Right ventricle myocardium superior (tissue), 1 donor: ENCODE results near the gene CAMTA1. TPM values are rescaled to one million over a fixed set of nuclear protein-coding genes. Genes with fewer than 3 reads are reported as not detected.
"Not testable (repeated sequence)": the region's sequence is repeated elsewhere in the genome, so short reads cannot be mapped to it uniquely, and the experiment has no call there.

Source experiments
- ATAC-seq: fragments of 200-7000 bp; cut with Tn5 transposase; one replicate; pipeline ENCODE4 v1.9.1; 2020; ENCODE audit warnings: mild to moderate bottlenecking; ENCODE audit not compliant: poor library complexity
- DNase-seq: peaks from one replicate; pipeline ENCODE4 v3.0.0-alpha.2; 2020
- intact Hi-C: fragments of 100-400 bp; cut with DNase I; formaldehyde crosslinking; loops from one replicate; pipeline ENCODE4 v1.11.2; 2022
- total RNA-seq: library from RNA; stranded (reverse); fragmentation: NEBNext Ultra II Directional; extraction: Animal tissue kit (Norgen Biotek cat#: 25700); gene quantifications from one replicate; pipeline ENCODE4 v1.2.1, GENCODE V29; 2021
- donor health status: DM: no; HTN: yes; CAD: no; lungs with severe emphysema.

Gene CAMTA1
- total RNA-seq, 1 donor from 2014 or later, result 153 TPM

DNA sequence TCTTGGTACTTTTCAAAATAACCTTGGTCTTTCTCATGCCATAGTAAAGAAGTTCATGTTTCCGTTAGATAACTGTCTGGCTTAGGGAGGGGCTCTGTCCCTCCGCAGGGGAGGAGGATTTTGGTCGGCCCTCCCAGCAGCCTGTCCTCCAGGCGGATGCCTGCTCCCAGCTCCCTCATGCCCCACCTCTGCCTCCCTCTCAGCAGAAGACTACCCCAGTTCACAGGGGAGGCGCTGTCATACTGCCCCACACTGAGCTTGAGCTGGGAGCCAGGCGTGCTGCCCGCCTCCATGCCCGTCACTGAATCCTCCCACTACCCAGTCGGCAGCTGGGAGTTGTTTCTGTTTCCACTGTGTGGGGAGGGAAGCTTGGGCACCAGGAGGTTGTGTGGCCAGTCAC, 127.3 kb downstream of the CAMTA1 start:
- DNase-seq, result no peak
- intact Hi-C loops, result no loop called here
- ATAC-seq, result no peak

DNA sequence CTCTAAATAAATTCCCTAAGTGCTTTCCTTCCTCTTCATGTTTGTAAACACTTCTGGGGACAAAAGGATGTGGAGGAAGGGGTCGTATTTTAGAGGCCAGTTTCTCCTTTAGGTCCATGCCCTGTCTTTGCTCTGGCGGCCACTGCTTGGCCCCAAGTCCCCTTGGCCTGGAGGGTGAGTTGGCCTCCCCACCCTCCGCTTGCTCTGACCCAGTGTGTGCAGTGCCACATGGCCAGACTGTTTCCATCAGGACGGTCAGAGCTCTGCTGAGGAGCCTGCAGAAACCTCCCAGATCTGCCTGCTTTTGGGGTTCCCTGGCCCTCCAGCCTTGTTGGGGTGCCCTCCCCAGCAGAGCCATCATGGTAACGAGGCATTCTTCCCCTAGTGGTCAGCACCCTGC, 127.8 kb downstream of the CAMTA1 start:
- intact Hi-C loops, result no loop called here
- ATAC-seq, result no peak
- DNase-seq, result no peak

DNA sequence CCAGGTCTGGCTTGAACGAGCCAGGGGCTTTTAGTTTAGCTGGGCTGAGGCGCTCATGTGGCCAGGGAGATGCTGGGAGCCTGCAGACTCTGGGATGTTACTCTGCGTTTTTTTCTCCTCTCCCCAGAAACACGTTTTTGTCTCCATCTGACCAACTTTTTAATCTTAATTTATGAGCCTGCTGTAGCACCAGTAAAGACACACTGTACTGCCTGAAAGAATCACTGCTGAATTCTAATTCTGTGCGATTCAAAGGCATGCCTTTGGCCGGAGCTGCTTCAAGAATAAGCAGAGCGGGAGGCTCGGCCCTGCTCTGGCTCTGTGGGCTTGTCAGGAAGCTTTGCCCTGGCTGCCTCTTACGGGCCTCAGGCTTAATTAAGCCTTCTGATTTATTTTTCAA, 129.5 kb downstream of the CAMTA1 start:
- intact Hi-C loops, result no loop called here

DNA sequence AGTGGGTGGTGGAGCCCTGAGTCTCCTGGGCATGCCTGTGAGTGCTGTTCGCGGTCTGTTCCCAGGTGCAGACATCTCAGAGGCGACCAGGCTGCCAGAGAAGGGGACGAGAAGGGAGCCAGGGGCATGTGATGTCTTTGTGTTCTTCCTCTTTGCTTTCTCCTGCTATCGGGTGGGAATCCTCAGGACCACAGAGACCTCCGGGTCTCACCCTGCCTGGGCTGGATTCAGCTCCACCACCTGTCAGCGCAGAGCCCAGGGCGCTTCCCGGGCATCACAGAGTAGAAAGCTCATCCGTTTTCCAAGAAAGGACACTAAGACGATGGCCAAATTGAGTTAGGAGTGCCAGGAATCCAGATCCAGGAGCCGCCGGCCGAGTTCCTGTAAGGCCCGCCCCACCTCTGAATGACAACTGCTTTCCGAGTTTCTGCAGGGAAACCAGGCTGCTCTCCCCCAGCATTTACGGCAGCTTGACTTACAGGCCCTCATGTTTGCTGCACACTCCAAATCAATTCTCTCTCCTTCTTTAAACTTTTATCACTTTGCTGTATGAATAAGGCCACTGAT, 130.8 kb downstream of the CAMTA1 start:
- intact Hi-C loops, result no loop called here
- no peak for DNase-seq
- ATAC-seq, result no peak

More for the DNA sequence above, 129.5 kb downstream of the CAMTA1 start:
- DNase-seq (no peak), ATAC-seq (no peak)

DNA sequence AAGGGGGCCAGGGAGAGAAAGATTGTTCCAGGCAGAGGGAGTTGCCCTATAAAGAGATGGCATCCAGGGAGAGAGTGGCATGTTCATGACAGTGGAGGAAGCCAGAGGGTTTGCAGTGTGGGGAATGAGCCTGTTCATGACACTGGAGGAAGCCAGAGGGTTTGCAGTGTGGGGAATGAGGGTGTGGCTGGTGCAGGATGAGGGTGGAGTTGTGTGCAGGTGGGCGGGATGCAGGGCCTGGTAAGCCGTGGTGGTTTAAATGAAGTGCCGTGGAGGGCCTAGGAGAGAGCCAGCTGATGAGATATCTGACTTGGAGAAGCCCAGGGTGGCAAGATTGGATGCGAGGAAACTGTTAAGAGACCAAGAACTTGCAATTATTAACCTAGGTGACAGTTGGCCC, 131.8 kb downstream of the CAMTA1 start:
- intact Hi-C loops, result no loop called here
- ATAC-seq, result no peak
- DNase-seq, result no peak

DNA sequence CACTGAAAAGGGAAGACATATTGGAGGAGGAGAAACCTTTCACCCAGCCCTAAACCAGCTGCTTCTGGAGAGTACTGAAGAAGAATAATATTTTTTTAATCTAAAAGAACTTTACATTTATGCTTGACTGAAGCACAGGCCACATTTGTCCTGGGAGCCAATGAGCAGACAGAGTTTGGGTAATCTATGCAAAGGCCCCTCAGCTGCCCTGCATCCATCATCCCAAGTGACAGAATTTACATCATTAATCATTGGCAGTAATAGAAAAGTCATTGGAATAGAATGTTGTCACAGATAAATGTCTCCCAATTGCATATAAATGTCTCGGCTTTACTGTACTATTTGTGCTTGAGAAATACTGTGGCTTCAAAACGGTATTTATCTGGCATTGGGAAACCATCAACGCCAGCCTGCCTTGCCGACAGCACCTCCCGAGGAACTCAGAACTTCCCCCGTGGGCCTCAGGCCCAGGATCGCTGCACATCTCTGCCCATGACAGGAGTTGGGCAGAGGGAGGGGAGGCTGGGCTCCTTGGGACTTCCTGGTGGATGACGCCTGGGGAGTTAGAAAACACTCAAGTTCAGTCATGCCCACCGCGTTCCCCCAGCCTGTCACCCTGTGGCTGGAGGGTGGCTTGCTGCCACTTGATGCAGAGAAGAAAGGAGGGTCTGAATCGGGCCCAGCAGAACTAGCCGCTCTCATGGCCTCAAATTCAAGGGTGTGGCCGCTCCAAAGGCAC, 133.1 kb downstream of the CAMTA1 start:
- no peak for ATAC-seq
- intact Hi-C loops, result no loop called here
- no peak for DNase-seq

DNA sequence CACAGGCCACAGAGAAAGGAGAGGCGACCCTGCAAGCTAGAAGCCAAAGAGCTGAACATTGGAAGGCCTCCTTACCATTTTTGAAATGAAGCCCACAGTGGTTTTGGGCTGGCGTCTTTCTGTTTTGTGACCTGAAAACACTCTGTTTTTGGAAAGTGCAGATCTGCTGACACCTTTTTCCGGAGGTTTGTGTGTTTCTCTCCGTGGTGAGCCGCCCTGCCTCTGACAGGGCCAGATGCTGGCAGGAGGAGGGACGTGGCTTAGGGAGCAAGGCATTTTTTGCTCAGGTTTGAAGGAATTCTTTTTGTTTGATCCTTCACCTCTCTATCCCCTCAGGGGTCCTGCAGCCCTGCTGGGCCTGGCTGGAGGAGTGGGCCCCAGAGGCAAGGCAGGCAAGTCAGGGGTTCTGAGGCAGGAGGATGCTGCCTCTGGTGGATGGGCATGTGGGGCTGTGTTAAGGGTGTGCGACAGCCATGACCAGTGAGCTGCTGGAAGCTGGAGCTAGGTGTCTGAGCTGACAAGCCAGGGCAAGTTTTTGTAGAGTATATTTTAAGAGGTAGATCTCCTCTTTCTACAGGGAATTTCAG, 133.8 kb downstream of the CAMTA1 start:
- DNase-seq (no peak), ATAC-seq (no peak)
- intact Hi-C loops, result no loop called here

DNA sequence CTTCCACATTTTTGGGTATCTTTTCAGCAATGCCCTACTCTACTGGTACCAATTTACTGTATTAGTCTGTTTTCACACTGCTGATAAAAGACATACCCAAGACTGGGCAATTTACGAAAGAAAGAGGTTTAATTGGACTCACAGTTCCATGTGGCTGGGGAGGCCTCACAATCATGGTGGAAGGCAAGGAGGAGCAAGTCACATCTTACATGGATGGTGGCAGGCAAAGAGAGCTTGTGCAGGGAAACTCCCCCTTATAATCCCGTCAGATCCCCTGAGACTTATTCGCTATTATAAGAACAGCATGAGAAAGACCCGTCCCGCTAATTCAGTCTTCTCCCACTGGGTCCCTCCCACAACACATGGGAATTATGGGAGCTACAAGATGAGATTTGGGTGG, 136.3 kb downstream of the CAMTA1 start:
- intact Hi-C loops, DNase-seq, ATAC-seq: not testable (repeated sequence)

DNA sequence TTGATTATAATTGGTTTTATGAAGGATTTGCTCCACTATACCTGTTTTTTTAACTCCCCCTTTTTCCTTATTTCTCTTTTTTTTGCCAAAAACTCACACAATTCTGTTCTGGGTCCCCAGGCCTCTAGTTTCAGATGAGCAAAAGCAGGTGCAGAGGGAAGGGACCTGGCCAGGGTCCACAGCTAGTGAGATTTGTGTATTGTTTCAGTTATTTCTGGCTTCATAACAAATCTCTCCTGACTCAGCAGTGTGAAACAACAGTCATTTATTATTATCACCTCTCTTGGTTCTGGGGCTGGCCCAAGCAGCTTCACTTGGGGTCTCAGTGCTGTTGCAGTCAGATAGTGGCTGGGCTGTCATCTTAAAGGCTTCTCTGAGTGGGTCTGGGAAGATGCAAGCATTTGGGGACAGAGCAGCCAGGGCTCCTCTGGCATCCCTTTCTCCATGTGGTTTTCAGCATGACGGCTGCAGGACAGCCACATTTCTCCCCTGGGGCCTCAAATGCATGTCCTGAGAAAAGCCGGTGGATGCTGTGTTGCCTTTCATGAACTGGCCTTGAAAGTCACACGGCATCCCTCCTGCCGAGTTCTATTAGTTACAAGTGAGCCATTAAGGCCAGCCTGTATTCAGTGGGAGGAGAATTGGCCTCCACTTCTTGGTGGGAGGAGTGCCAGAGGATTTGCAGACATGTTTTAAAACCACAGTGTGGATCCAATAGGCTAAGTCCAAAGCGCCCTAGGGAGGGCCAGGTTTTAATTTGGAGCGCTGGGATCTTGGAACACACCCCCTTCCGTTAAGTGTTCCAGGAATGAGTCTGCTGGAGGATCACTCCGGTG, 137.1 kb downstream of the CAMTA1 start:
- ATAC-seq, result peak; percentile 67
- intact Hi-C loops, result no loop called here
- DNase-seq, result no peak

DNA sequence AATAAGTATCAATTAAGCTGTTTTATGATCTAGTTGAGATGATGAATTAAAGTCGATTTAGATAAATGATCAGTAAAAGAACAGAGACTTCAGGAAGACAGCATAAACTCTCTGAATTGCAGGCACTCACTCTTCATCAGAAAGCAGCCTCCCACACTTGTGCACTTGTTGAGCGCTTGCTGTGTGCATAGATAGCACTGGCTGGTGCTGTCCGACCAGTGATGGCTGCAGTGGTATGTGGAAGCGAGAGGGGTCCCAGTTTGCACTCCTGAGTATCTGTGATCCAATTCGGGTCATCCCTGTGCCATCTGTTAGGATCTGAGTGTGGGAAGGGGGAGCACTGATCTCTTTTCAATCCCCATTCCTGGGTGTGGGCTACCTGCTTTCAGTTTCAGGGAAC, 137.8 kb downstream of the CAMTA1 start:
- ATAC-seq (no peak), DNase-seq (no peak)
- intact Hi-C loops, result no loop called here

DNA sequence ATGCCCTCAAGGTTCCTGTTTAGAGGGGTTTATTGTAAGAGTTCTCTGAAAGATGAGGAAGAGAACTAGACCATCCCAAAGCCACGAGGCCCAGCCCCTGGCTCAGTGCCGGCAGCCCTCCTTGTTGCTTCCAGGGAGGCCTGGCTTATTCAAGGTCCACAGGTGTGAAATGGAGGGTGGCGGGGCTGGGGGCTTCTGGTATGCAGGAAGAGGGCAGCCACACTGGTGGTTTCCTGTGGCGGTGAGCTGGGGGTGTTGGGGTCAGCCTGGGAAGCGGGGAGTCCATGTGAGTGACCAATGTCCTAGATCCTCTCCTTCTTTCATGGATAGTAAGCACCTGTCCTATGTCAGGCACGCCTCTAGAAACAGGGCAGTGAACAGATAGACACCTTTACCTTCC, 138.2 kb downstream of the CAMTA1 start:
- DNase-seq (no peak), ATAC-seq (no peak)
- intact Hi-C loops, result no loop called here

DNA sequence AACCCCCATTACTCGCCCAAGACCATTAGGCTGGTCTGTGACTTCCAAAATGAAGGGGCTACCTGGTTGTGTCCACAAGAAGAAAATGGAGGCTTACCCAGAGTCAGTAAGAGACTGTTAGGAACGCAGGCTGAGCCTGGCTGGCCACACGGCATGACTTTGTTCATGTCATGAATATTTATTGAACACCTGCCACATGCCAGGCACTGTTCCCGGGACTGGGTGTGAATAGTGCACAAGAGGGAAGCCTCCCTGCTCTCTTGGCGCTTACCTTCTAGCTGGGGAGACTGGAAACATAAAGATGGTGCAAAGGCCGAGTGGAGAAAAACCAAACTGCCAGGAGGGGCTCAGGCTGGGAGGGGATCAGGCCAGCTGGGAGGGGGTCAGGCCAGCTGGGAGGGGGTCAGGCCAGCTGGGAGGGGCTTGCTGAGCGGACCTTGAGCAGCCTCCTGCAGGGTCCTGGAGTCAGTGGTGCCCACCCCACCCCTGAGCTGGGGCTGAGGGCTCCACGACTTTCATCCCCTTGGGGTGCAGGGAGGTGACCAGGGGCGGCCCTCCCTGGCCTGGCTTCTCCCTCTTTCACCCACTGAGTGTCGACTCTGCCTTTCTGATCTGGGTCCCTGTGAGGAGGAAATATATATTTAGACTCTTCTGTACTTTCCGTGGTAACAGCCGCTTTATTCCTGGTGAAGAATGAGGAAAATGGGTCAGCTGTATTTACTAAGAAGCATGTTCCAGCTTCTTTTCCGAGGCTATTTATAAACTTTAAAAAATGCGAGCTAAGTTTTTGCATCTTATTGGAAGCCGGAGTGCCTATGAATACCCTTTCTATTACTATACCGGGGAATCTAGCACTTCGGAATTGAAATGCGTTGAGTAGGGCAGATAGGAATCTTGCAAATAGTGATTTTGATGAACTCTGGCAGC, 139.0 kb downstream of the CAMTA1 start:
- no peak for ATAC-seq
- intact Hi-C loops, result no loop called here
- DNase-seq, result no peak

DNA sequence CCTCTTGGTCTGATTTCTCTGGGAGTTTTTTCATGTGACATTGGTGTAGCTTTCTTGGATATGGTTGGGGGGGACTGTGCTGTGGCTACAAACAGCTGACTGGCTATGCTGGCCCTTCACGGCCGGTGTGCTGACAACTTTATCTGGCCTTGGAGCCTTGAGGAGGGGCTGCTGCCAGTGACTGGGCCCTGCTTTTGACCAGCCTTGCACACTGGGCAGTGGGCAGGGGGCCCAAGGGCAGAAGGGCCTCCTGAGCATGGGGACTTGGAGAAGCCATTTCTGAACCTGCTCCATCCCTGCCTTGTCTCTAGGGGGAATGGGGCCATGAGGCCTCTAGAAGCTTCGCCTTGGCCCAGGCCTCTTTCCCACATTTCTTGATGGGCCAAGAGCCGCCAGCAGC, 139.6 kb downstream of the CAMTA1 start:
- intact Hi-C loops, result no loop called here
- no peak for DNase-seq
- no peak for ATAC-seq

DNA sequence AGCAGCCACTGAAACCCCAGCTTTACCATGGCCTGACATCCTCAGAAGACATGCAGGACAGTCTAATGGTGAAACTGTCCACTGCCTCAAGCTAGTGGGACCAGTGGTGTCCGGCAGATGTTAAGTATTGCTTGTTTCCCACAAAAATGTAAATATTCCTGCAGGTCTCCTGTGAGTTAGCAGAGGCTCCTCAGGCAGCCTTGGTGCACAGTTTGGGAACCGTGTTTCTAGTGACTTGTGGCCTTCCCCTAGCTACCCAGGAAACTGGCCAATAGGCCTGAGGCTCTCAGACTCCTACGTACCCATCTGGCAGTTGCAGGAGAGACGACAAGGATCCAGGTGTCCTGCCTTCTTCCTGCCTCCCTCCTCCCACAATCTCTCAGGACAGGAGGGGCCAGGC, 142.4 kb downstream of the CAMTA1 start:
- intact Hi-C loops, result no loop called here
- ATAC-seq, result no peak
- no peak for DNase-seq

DNA sequence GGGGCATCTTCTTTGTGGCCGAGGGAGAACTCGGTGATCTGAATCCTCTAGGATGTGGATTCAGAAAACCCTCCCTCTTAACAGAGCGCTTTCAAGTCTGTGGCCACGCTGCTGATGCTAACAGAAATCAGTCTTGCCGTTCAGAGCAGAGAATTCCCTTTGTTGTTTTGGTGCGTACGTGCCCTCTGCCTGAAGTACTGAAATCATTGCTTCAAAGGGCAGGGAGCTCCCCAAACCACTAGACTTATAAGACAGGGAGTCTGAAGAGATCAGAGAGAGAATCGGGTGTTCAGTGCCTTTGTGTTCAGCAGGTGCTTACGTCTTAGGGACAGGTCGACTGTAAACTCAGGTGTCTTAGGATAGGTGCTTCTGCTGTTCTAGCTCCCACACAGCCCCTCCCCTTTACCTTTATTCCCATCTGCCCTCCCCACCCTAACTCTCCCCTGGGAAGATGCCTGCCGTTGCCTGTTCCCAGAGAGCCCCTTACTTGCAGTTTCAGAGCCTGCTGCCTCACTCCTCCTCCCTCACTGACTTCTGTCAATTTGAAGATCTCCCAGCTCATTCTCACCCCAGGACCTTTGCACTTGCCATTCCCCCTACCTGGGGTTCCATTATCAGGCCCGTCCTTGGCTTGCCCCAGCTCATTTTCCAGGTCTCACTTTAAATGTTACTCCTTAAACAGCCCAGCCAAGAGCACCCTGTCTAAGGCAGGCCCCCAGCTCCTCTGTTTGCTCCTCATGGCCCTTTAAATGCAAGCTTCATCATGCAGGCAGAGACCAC, 143.0 kb downstream of the CAMTA1 start:
- ATAC-seq (no peak), DNase-seq (no peak)
- intact Hi-C loops, result no loop called here

DNA sequence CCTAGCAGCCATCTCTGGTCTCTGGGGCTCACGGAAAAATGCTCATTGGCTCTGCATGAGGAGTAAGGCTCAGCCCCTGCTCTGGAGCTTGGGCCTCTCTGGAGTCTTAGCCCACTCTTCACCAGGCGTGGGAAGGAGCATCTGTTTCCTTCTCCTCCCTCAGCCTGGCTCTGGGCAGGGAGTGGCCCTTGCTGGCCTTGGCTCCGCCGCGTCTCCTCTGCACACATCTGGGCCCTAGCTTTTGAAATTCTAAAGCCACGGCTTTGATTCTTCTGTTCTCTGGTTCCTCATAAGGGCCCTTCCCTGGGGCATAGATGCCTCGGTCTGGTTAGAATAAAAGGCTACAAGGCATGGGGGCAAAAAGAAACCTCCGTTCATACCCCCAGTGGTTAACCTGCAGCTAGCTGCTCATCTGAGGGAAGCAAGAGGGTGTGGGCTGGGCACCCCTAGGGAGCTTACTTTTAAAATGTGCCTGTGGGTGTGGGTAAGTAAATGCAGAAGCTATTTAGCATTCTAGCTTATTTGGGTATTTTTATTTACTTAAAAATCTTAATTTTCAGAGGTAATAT, 145.6 kb downstream of the CAMTA1 start:
- no peak for DNase-seq
- no peak for ATAC-seq
- intact Hi-C loops, result no loop called here

DNA sequence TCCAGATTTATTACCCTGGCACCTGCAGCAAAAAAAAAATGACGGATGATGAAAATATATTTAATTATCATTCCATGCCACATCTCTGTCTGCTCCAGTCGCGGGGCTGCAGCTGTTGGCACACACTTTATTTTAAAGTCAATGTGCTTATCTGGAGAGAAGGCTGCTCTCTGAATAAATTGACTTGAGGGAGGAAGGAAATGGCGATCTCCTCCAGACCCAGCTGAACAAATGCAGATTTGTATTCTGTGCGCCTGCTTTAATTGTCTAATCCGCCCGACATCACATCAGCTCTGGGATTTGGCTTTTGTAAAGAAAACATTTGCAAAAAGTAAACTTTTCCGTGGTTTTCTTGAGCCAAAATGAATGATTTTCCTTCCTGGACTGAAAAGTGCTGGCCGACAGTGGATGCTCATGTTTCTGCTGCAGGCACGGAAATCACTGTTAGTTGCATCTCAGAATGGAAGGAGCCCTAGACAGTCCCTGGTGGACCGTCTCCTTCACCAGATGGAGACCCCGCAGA, 150.2 kb downstream of the CAMTA1 start:
- ATAC-seq, result no peak
- intact Hi-C loops, result no loop called here
- DNase-seq, result no peak
